Astrocyte (in vitro differentiated cells and primary cell): ENCODE data around the gene NKAPL. TPM values are rescaled to one million over a fixed set of nuclear protein-coding genes. Genes with fewer than 3 reads are reported as not detected.

ENCODE experiments used
- DNase-seq: peaks from one replicate; pipeline ENCODE4 v3.0.0-alpha.2; 2010; ENCODE audit warnings: low read depth
- FAIRE-seq: peaks from 2 replicates; lab custom pipeline; 2011; peaks lifted over from hg19 to GRCh38; lab: Jason Lieb, UNC
- H2AFZ ChIP-seq: 2 replicates; pipeline ENCODE4 v1.6.0; 2012; ENCODE audit warnings: low read depth, low read length, inconsistent platforms
- H3K27ac ChIP-seq: 2 replicates; pipeline ENCODE4 v1.5.1; 2011; ENCODE audit warnings: low read depth, low read length, inconsistent platforms
- H3K27me3 ChIP-seq: 2 replicates; pipeline ENCODE4 v1.6.0; 2011; ENCODE audit warnings: low read length, inconsistent platforms; ENCODE audit not compliant: insufficient read depth
- H3K36me3 ChIP-seq: 2 replicates; pipeline ENCODE4 v1.5.1; 2011; ENCODE audit warnings: low read length, inconsistent platforms; ENCODE audit not compliant: insufficient read depth
- H3K4me1 ChIP-seq: 2 replicates; pipeline ENCODE4 v1.5.1; 2011; ENCODE audit warnings: low read length, inconsistent platforms; ENCODE audit not compliant: insufficient read depth
- H3K4me2 ChIP-seq: 2 replicates; pipeline ENCODE4 v1.6.0; 2012; ENCODE audit warnings: low read length, inconsistent platforms
- H3K4me3 ChIP-seq: 2 replicates; pipeline ENCODE4 v1.5.1; 2011; ENCODE audit warnings: low read depth, mild to moderate bottlenecking, low read length, inconsistent platforms; ENCODE audit not compliant: insufficient read depth
- H3K79me2 ChIP-seq: 2 replicates; pipeline ENCODE4 v1.6.0; 2012; ENCODE audit warnings: mild to moderate bottlenecking, low read length, inconsistent platforms; ENCODE audit not compliant: insufficient read depth
- H3K9ac ChIP-seq: 2 replicates; pipeline ENCODE4 v1.6.0; 2012; ENCODE audit warnings: mild to moderate bottlenecking, low read length, inconsistent platforms
- H3K9me3 ChIP-seq: 2 replicates; pipeline ENCODE4 v1.5.1; 2012; ENCODE audit warnings: low read depth, mild to moderate bottlenecking, low read length, inconsistent platforms; ENCODE audit not compliant: insufficient read depth
- H4K20me1 ChIP-seq: 2 replicates; pipeline ENCODE4 v1.6.0; 2012; ENCODE audit warnings: low read length, inconsistent platforms; ENCODE audit not compliant: insufficient read depth
- H3K27ac Mint-ChIP-seq: one replicate; pipeline ENCODE4 v1.8.0; 2021; ENCODE audit warnings: mild to moderate bottlenecking, mixed read lengths; ENCODE audit not compliant: unreplicated experiment
- H3K27me3 Mint-ChIP-seq: one replicate; pipeline ENCODE4 v1.8.0; 2021; ENCODE audit warnings: low read depth, mixed read lengths; ENCODE audit not compliant: unreplicated experiment
- H3K36me3 Mint-ChIP-seq: one replicate; pipeline ENCODE4 v1.8.0; 2021; ENCODE audit warnings: low read depth, mixed read lengths; ENCODE audit not compliant: unreplicated experiment
- H3K4me1 Mint-ChIP-seq: one replicate; pipeline ENCODE4 v1.8.0; 2021; ENCODE audit warnings: low read depth, mixed read lengths; ENCODE audit not compliant: unreplicated experiment
- H3K4me3 Mint-ChIP-seq: one replicate; pipeline ENCODE4 v1.8.0; 2021; ENCODE audit warnings: mild to moderate bottlenecking, moderate library complexity, mixed read lengths; ENCODE audit not compliant: unreplicated experiment
- H3K9me3 Mint-ChIP-seq: one replicate; pipeline ENCODE4 v1.8.0; 2021; ENCODE audit warnings: mild to moderate bottlenecking, mixed read lengths; ENCODE audit not compliant: unreplicated experiment
- CTCF ChIP-seq: IDR thresholded peaks from 2 replicates; pipeline ENCODE4 v1.5.1; 2011; ENCODE audit warnings: low read depth, mild to moderate bottlenecking, inconsistent platforms, low read length, moderate library complexity; ENCODE audit not compliant: insufficient read depth
- EZH2 ChIP-seq: IDR thresholded peaks from 2 replicates; pipeline ENCODE4 v1.6.1; 2012; ENCODE audit warnings: mild to moderate bottlenecking, low read length, inconsistent platforms; ENCODE audit not compliant: insufficient read depth
- total RNA-seq: library from RNA; stranded (reverse); gene quantifications from 2 replicates; pipeline ENCODE4 v1.2.1, GENCODE V29; 2021

NKAPL gene
- total RNA-seq, 1 donor from 2014 or later: not detected

- DNase-seq (no peak), FAIRE-seq (no peak)
- TF ChIP-seq CTCF (no peak), EZH2 (no peak)
- peaks cover 15% of the 10 kb centered on the region for H3K36me3 Mint-ChIP-seq
- Histone ChIP-seq H4K20me1 (no peaks in the 10 kb centered on the region), H3K4me1 (no peaks in the 10 kb centered on the region), H3K36me3 (peaks cover 16% of the 10 kb centered on the region), H3K4me3 (peak overlapping the region; percentile 84), H3K9ac (peak overlapping the region; percentile 86), H2AFZ (peak overlapping the region; percentile 89), H3K27me3 (no peaks in the 10 kb centered on the region), H3K27ac (no peak overlapping the region), H3K9me3 (peaks cover 4% of the 10 kb centered on the region), H3K79me2 (peaks cover 19% of the 10 kb centered on the region), H3K4me2 (peak overlapping the region; percentile 90)
- peak overlapping the region; percentile 96 for H3K4me3 Mint-ChIP-seq
- no peak overlapping the region for H3K27ac Mint-ChIP-seq
- H3K4me1 Mint-ChIP-seq: no peaks in the 10 kb centered on the region
- H3K9me3 Mint-ChIP-seq: no peaks in the 10 kb centered on the region
- no peaks in the 10 kb centered on the region for H3K27me3 Mint-ChIP-seq
These were observed 21.6 kb downstream of the NKAPL start for GRCh38 chr6:28280595-28281287.

GRCh38 chr6:28281288-28282064, 22.4 kb downstream of the NKAPL start, which contains the start of gene PGBD1:
Gene PGBD1, plus strand, starts transcription at chr6:28281572. Its CDS starts 2,242 bp downstream, at chr6:28283814.
- Mint-ChIP-seq H3K36me3 (peaks cover 15% of the 10 kb centered on the region), H3K27me3 (no peaks in the 10 kb centered on the region), H3K9me3 (no peaks in the 10 kb centered on the region), H3K4me1 (no peaks in the 10 kb centered on the region), H3K4me3 (peak within 1 kb of the TSS; percentile 96), H3K27ac (peak within 1 kb of the TSS; percentile 77)
- H3K9ac ChIP-seq: peak within 1 kb of the TSS; percentile 86
- FAIRE-seq: no peak
- TF ChIP-seq CTCF (no peak), EZH2 (no peak)
- H4K20me1 ChIP-seq: no peaks in the 10 kb centered on the region
- peak within 1 kb of the TSS; percentile 19 for H3K27ac ChIP-seq
- DNase-seq: peak; percentile 61
- H3K9me3 ChIP-seq: peaks cover 4% of the 10 kb centered on the region
- peak within 1 kb of the TSS; percentile 89 for H2AFZ ChIP-seq
- no peaks in the 10 kb centered on the region for H3K4me1 ChIP-seq
- no peaks in the 10 kb centered on the region for H3K27me3 ChIP-seq
- H3K79me2 ChIP-seq: peaks cover 19% of the 10 kb centered on the region
- H3K4me2 ChIP-seq: peak within 1 kb of the TSS; percentile 90
- peak within 1 kb of the TSS; percentile 84 for H3K4me3 ChIP-seq
- H3K36me3 ChIP-seq: peaks cover 15% of the 10 kb centered on the region
